ENCODE measurements around the gene PKP2.

The PKP2 gene

GRCh38 chr12:32860192-32860591, 36.4 kb downstream of the PKP2 start:
- DNase-seq = no peak

GRCh38 chr12:32859389-32859788, 37.2 kb downstream of the PKP2 start:
- no peak for DNase-seq

GRCh38 chr12:32854716-32855115, 41.9 kb downstream of the PKP2 start:
- DNase-seq = no peak

- no peak for DNase-seq
These were observed 42.5 kb downstream of the PKP2 start for GRCh38 chr12:32854097-32854496.

GRCh38 chr12:32847287-32847686, 49.3 kb downstream of the PKP2 start:
- DNase-seq = no peak

- no peak for DNase-seq
These were observed 50.5 kb downstream of the PKP2 start for GRCh38 chr12:32846053-32846452.

- DNase-seq = no peak
These were observed 53.0 kb downstream of the PKP2 start for GRCh38 chr12:32843528-32844095.

GRCh38 chr12:32841061-32841460, 55.5 kb downstream of the PKP2 start:
- no peak for DNase-seq

- no peak for DNase-seq
These were observed 56.7 kb downstream of the PKP2 start for GRCh38 chr12:32839828-32840227.

GRCh38 chr12:32837974-32838373, 58.6 kb downstream of the PKP2 start:
- no peak for DNase-seq

- DNase-seq = no peak
These were observed 59.9 kb downstream of the PKP2 start for GRCh38 chr12:32836710-32837109.

GRCh38 chr12:32834122-32834521, 62.5 kb downstream of the PKP2 start:
- DNase-seq = no peak

- DNase-seq = no peak
These were observed 68.0 kb downstream of the PKP2 start for GRCh38 chr12:32828552-32828951.

GRCh38 chr12:32828120-32828519, 68.5 kb downstream of the PKP2 start:
- DNase-seq = no peak

GRCh38 chr12:32826807-32827412, 69.7 kb downstream of the PKP2 start:
- no peak for DNase-seq

- DNase-seq = no peak
These were observed 72.0 kb downstream of the PKP2 start for GRCh38 chr12:32824596-32824995.

- no peak for DNase-seq
These were observed 74.2 kb downstream of the PKP2 start for GRCh38 chr12:32822344-32822743.

GRCh38 chr12:32821710-32822109, 74.9 kb downstream of the PKP2 start:
- no peak for DNase-seq

GRCh38 chr12:32821293-32821692, 75.3 kb downstream of the PKP2 start:
- DNase-seq = no peak

- no peak for DNase-seq
These were observed 76.1 kb downstream of the PKP2 start for GRCh38 chr12:32820376-32820931.

GRCh38 chr12:32819424-32819823, 77.2 kb downstream of the PKP2 start:
- DNase-seq = no peak

- DNase-seq = no peak
These were observed 84.7 kb downstream of the PKP2 start for GRCh38 chr12:32811686-32812392.

GRCh38 chr12:32809846-32810245, 86.7 kb downstream of the PKP2 start:
- no peak for DNase-seq

GRCh38 chr12:32809196-32809595, 87.4 kb downstream of the PKP2 start:
- DNase-seq = no peak
